ENCODE data around the gene SKA2.
A peak's percentile ranks its signal among the peaks of the same experiment; 100 is the strongest.

SKA2 gene

DNA sequence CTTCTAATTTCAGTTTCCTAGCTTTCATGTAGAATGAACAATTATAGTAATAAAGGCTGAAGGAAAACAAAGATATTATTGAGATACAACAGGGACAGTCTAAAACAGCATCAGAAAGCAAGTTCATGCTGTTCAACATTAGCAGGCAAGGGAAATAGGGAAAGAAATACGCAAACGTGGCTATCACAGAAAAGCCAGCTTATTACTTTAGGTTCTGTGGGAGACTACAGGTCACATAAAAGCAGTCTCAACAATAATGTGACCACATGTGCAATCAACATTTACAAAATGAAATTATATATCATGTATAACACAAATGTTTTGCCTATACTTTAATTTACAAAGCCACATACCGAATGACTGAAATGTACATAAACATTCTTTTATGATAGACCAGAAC lies 43.4 kb downstream of the SKA2 start:
- H3K4me1 Mint-ChIP-seq, result peaks cover 6% of the 10 kb centered on the region
- no peak for DNase-seq
- TF ChIP-seq, protein P1, sequence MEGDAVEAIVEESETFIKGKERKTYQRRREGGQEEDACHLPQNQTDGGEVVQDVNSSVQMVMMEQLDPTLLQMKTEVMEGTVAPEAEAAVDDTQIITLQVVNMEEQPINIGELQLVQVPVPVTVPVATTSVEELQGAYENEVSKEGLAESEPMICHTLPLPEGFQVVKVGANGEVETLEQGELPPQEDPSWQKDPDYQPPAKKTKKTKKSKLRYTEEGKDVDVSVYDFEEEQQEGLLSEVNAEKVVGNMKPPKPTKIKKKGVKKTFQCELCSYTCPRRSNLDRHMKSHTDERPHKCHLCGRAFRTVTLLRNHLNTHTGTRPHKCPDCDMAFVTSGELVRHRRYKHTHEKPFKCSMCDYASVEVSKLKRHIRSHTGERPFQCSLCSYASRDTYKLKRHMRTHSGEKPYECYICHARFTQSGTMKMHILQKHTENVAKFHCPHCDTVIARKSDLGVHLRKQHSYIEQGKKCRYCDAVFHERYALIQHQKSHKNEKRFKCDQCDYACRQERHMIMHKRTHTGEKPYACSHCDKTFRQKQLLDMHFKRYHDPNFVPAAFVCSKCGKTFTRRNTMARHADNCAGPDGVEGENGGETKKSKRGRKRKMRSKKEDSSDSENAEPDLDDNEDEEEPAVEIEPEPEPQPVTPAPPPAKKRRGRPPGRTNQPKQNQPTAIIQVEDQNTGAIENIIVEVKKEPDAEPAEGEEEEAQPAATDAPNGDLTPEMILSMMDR (IDR thresholded peaks at IDR 0.05), result no peak
- peaks cover 60% of the 10 kb centered on the region for H3K36me3 Mint-ChIP-seq (ENCODE audit: low read depth)
- H3K4me3 Mint-ChIP-seq, result no peak overlapping the region
- no peaks in the 10 kb centered on the region for H3K9me3 Mint-ChIP-seq
- no peak overlapping the region for H3K27ac Mint-ChIP-seq
- H3K27me3 Mint-ChIP-seq (ENCODE audit: low read depth, poor library complexity), result no peaks in the 10 kb centered on the region

DNA sequence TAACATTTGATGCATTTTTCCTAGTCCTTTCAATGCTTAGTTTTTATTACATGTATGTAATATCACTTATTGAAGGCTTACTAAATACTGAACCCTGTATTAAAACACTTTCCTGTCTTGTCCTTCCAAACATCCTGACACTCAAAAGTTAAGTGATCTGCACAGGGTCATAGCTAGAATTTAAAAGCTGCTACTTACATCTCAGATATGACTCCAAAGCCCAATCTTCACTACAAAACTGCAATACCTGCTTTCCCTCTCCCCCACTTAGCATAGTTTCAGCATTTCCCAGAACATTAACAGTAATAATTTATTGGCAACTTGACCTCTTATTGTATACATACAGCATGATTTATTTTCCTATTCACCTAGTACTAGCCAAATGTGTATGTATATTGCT lies 44.0 kb downstream of the SKA2 start:
- peaks cover 55% of the 10 kb centered on the region for H3K36me3 Mint-ChIP-seq (ENCODE audit: low read depth)
- no peaks in the 10 kb centered on the region for H3K27me3 Mint-ChIP-seq (ENCODE audit: low read depth, poor library complexity)
- H3K27ac Mint-ChIP-seq, result no peak overlapping the region
- H3K9me3 Mint-ChIP-seq, result no peaks in the 10 kb centered on the region
- DNase-seq, result no peak
- H3K4me1 Mint-ChIP-seq, result peaks cover 7% of the 10 kb centered on the region
- no peak overlapping the region for H3K4me3 Mint-ChIP-seq
- TF ChIP-seq, protein P1 (IDR thresholded peaks at IDR 0.05), result no peak

DNA sequence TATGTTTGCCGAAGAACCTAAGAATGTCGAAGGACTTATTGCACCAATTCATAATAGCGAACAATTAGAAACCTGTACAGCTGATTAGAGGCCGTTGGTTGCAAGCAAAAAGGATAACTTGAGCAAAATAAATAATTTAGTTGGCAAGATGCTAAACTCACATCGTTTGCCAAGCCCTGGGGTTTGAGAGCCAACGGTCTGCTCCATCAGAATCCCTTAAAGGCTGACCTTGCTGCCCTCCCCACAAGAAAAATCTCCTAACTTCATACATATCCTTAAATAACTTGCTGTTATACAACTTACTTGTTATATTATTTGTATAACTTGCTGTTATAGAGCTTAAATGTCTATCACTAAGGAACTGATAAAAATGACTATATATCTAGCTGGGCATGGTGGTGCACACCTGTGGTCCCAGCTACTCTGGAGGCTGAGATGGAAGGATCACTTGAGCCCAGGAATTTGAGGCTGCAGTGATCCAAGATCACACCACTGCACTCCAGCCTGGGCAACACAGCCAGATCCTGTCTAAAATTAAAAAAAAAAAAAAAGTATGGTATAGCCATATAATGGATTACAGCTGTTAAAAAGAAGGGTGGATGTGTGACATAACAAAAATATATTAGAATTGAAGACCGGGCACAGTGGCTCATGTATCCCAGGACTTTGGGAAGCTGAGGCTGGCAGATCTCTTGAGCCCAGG lies 46.4 kb downstream of the SKA2 start:
- Mint-ChIP-seq H3K27me3 (ENCODE audit: low read depth, poor library complexity) (no peaks in the 10 kb centered on the region), H3K4me3 (peak overlapping the region; percentile 13), H3K4me1 (peaks cover 25% of the 10 kb centered on the region), H3K36me3 (ENCODE audit: low read depth) (peaks cover 41% of the 10 kb centered on the region), H3K27ac (no peak overlapping the region), H3K9me3 (no peaks in the 10 kb centered on the region)
- DNase-seq, result no peak
- TF ChIP-seq, protein P1 (IDR thresholded peaks at IDR 0.05), result no peak

DNA sequence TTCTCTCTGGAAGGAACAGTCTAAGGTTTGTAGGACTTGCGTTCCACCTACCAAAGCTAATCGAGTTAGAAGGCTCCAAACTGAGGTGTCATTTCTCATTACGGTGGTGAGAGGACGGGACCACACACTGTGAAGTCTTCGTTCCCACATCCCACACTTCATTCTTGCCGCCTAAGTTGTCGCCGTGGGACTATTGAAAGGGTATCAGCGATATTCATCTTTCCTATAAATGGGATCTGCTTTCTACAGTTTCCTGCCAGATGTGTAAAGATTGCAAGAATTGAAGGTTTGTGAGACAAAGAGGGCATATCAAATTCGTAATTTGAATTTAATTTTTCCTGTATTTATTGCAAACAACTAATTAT lies 47.7 kb downstream of the SKA2 start:
- H3K4me3 Mint-ChIP-seq, result peak overlapping the region; percentile 93
- DNase-seq, result no peak
- peaks cover 40% of the 10 kb centered on the region for H3K36me3 Mint-ChIP-seq (ENCODE audit: low read depth)
- TF ChIP-seq, protein P1 (IDR thresholded peaks at IDR 0.05), result no peak
- H3K27ac Mint-ChIP-seq, result peak overlapping the region; percentile 59
- no peaks in the 10 kb centered on the region for H3K9me3 Mint-ChIP-seq
- peaks cover 25% of the 10 kb centered on the region for H3K4me1 Mint-ChIP-seq
- no peaks in the 10 kb centered on the region for H3K27me3 Mint-ChIP-seq (ENCODE audit: low read depth, poor library complexity)

DNA sequence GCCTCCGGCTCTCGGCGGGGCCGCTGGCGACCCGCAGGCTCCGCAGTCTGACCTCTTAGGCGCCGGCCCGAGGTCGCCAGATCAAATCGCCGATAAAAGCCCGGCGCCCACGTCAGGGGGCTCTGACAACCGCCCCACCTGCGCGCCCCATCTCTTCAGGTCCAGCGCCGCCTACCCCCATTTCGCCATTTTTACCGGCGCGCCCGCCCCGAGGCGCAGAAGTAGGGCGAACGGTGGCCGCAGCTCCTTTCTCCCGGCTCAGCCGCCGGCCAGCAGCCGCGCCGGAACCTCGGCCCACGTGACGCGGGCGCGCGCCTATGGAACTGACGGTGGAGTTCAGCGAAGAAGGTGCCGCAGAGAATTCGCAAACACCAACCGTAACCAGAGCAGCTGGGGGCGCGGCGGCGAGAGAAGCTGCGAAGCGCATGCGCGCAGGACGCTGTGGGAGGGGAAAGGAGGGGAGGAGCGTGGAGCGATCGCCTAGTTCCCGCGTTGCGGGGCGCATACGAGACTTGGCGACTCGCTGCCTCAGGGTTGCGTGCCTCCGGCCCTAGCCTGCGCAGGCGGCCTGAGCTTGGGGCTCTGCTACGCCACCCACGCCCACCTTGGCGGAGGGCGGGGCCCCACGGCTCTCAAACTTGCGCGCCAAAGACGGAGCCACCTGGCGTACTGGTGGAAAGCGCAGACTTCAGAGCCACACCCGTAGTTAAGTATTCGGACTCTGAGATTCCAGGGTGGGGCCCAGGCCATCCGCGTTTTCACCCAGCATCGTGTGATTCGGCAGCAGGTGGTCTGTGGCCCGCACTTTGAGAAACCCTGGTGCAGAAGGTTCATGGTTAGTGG lies 48.3 kb downstream of the SKA2 start, which contains the start of gene TRIM37:
Gene TRIM37, minus strand, starts transcription at position 418 of the 843 bp plus-strand sequence. CDS start 419 bp downstream, outside the sequence.
- peak within 1 kb of the TSS; percentile 93 for H3K4me3 Mint-ChIP-seq
- TF ChIP-seq, protein P1 (IDR thresholded peaks at IDR 0.05), result no peak
- H3K9me3 Mint-ChIP-seq, result no peaks in the 10 kb centered on the region
- H3K4me1 Mint-ChIP-seq, result peaks cover 25% of the 10 kb centered on the region
- peak; percentile 99 for DNase-seq
- H3K27me3 Mint-ChIP-seq (ENCODE audit: low read depth, poor library complexity), result no peaks in the 10 kb centered on the region
- peak within 1 kb of the TSS; percentile 95 for H3K27ac Mint-ChIP-seq
- H3K36me3 Mint-ChIP-seq (ENCODE audit: low read depth), result peaks cover 34% of the 10 kb centered on the region

All from nephron progenitor cell (in vitro differentiated cells).